HG02938 (cell line): ENCODE data around the gene ASTN2.

ENCODE experiments used
- ATAC-seq: cut with Tn5 transposase; IDR thresholded peaks from one replicate; pipeline ENCODE4 v1.9.1; 2021; ENCODE audit warnings: mild to moderate bottlenecking, moderate library complexity; ENCODE audit not compliant: unreplicated experiment

The ASTN2 gene

GRCh38 chr9:117250610-117251215 lies 164.1 kb downstream of the ASTN2 start:
- no peak for ATAC-seq

GRCh38 chr9:117249799-117250198 lies 165.1 kb downstream of the ASTN2 start:
- no peak for ATAC-seq

GRCh38 chr9:117247266-117247665 lies 167.6 kb downstream of the ASTN2 start:
- no peak for ATAC-seq

- ATAC-seq: no peak
Measured at GRCh38 chr9:117245175-117245829, 169.6 kb downstream of the ASTN2 start.

- ATAC-seq: no peak
Measured at GRCh38 chr9:117242082-117242481, 172.8 kb downstream of the ASTN2 start.

GRCh38 chr9:117239428-117239827 lies 175.4 kb downstream of the ASTN2 start:
- no peak for ATAC-seq

GRCh38 chr9:117234103-117234502 lies 180.8 kb downstream of the ASTN2 start:
- ATAC-seq: no peak

- no peak for ATAC-seq
Measured at GRCh38 chr9:117233016-117233415, 181.8 kb downstream of the ASTN2 start.

GRCh38 chr9:117232281-117232680 lies 182.6 kb downstream of the ASTN2 start:
- ATAC-seq: no peak

GRCh38 chr9:117231012-117231411 lies 183.8 kb downstream of the ASTN2 start:
- ATAC-seq: no peak

GRCh38 chr9:117224695-117225094 lies 190.2 kb downstream of the ASTN2 start:
- ATAC-seq: no peak

GRCh38 chr9:117218951-117219350 lies 195.9 kb downstream of the ASTN2 start:
- no peak for ATAC-seq

GRCh38 chr9:117214416-117214815 lies 200.4 kb downstream of the ASTN2 start:
- ATAC-seq: no peak

- no peak for ATAC-seq
Measured at GRCh38 chr9:117211280-117211679, 203.6 kb downstream of the ASTN2 start.

- no peak for ATAC-seq
Measured at GRCh38 chr9:117205806-117206205, 209.1 kb downstream of the ASTN2 start.

- no peak for ATAC-seq
Measured at GRCh38 chr9:117204971-117205370, 209.9 kb downstream of the ASTN2 start.

GRCh38 chr9:117191504-117192261 lies 223.2 kb downstream of the ASTN2 start:
- ATAC-seq: no peak

- no peak for ATAC-seq
Measured at GRCh38 chr9:117189121-117189520, 225.7 kb downstream of the ASTN2 start.

GRCh38 chr9:117188394-117188793 lies 226.5 kb downstream of the ASTN2 start:
- ATAC-seq: no peak

- no peak for ATAC-seq
Measured at GRCh38 chr9:117187498-117187897, 227.4 kb downstream of the ASTN2 start.

GRCh38 chr9:117184173-117184572 lies 230.7 kb downstream of the ASTN2 start:
- ATAC-seq: no peak

GRCh38 chr9:117182046-117182445 lies 232.8 kb downstream of the ASTN2 start:
- ATAC-seq: no peak
